Endothelial cell of umbilical vein (primary cell): ENCODE results near the gene PBX3. TPM values are rescaled to one million over a fixed set of nuclear protein-coding genes. Genes with fewer than 3 reads are reported as not detected.

Experiments used
- BruUV-seq: library from RNA; stranded (reverse); fragments of 400-500 nt; replicated peaks from 2 replicates; lab custom pipeline; 2021; lab: Mats Ljungman, UMichigan
- CTCF ChIA-PET: fragments of 300-600, 350-600 bp; sonication (Branson Sonifier 250); formaldehyde crosslinking; loops from one replicate; lab custom pipeline; 2021; ENCODE audit warnings: antibody characterized with exemption, inconsistent platforms; lab: Charles Lee
- POLR2A ChIA-PET: fragments of 300-600, 350-600 bp; sonication (Branson Sonifier 250); formaldehyde crosslinking; loops from one replicate; lab custom pipeline; 2021; ENCODE audit warnings: antibody characterized with exemption, inconsistent platforms; lab: Charles Lee
- DNase-seq: peaks from one replicate; pipeline ENCODE4 v3.0.0-alpha.2; 2011; ENCODE audit warnings: low read depth, low spot score
- FAIRE-seq: peaks from 2 replicates; lab custom pipeline; 2011; peaks lifted over from hg19 to GRCh38; lab: Jason Lieb, UNC
- H2AFZ ChIP-seq: 2 replicates; pipeline ENCODE4 v1.6.0; 2012; ENCODE audit warnings: low read depth, low read length, control low read depth, inconsistent platforms
- H3K27ac ChIP-seq: 2 replicates; pipeline ENCODE4 v1.5.1; 2011; ENCODE audit warnings: low read depth, mild to moderate bottlenecking, control low read depth, low read length, moderate library complexity; ENCODE audit not compliant: insufficient read depth
- H3K27me3 ChIP-seq, 2 experiments: 2 replicates each; pipeline versions ENCODE4 v1.6.0 to v1.6.1; 2011; ENCODE audit warnings: low read length in 2 of 2, mixed read lengths in 1 of 2; ENCODE audit not compliant: control insufficient read depth in 2 of 2, insufficient read depth in 2 of 2
- H3K36me3 ChIP-seq, 2 experiments: 2 replicates in 1 of 2; 3 replicates in 1 of 2; pipeline ENCODE4 v1.5.1; 2011; ENCODE audit warnings: low read length in 2 of 2, mild to moderate bottlenecking in 1 of 2, moderate library complexity in 1 of 2; ENCODE audit not compliant: control insufficient read depth in 2 of 2, insufficient read depth in 2 of 2; ENCODE audit errors: extremely low read depth in 1 of 2
- H3K4me1 ChIP-seq: 3 replicates; pipeline ENCODE4 v1.5.1; 2011; ENCODE audit warnings: mild to moderate bottlenecking, low read length; ENCODE audit not compliant: control insufficient read depth, insufficient read depth; ENCODE audit errors: extremely low read depth
- H3K4me2 ChIP-seq: 2 replicates; pipeline ENCODE4 v1.6.1; 2011; ENCODE audit warnings: low read length, control low read depth, mixed read lengths; ENCODE audit not compliant: insufficient read depth
- H3K4me3 ChIP-seq, 3 experiments: fragments of 200-600 bp in 1 of 3; sonication (generic), shearing (Covaris generic) in 1 of 3; replicated peaks in 1 of 3; 2 replicates each; pipeline ENCODE4 v1.5.1; 2011 to 2016; ENCODE audit warnings: control low read depth in 3 of 3, low read length in 3 of 3, mild to moderate bottlenecking in 2 of 3, inconsistent platforms in 1 of 3, low read depth in 1 of 3, moderate library complexity in 1 of 3; ENCODE audit not compliant: insufficient read depth in 1 of 3
- H3K79me2 ChIP-seq: 2 replicates; pipeline ENCODE4 v1.6.0; 2012; ENCODE audit warnings: low read length, inconsistent platforms; ENCODE audit not compliant: control insufficient read depth, insufficient read depth
- H3K9ac ChIP-seq: replicated peaks from 2 replicates; pipeline ENCODE3; 2011; ENCODE audit warnings: low read length, control low read depth; ENCODE audit not compliant: insufficient read depth; ENCODE audit errors: extremely low read depth
- H3K9me1 ChIP-seq: replicated peaks from 3 replicates; pipeline ENCODE4 v1.6.0; 2011; ENCODE audit warnings: mild to moderate bottlenecking, low read length; ENCODE audit not compliant: control insufficient read depth, insufficient read depth; ENCODE audit errors: extremely low read depth
- H3K9me3 ChIP-seq: replicated peaks from 2 replicates; pipeline ENCODE4 v1.5.1; 2012; ENCODE audit warnings: low read length, inconsistent platforms; ENCODE audit not compliant: control insufficient read depth, insufficient read depth
- H4K20me1 ChIP-seq: replicated peaks from 2 replicates; pipeline ENCODE3; 2011; ENCODE audit warnings: mild to moderate bottlenecking, low read length; ENCODE audit not compliant: control insufficient read depth, insufficient read depth; ENCODE audit errors: extremely low read depth
- EZH2 ChIP-seq: IDR thresholded peaks from 2 replicates; pipeline ENCODE4 v1.6.1; 2012; ENCODE audit warnings: borderline replicate concordance, low read depth, mild to moderate bottlenecking, moderate library complexity, low read length, inconsistent platforms; ENCODE audit not compliant: severe bottlenecking
- FOS ChIP-seq: IDR thresholded peaks from 2 replicates; pipeline ENCODE4 v1.6.1; 2011; ENCODE audit warnings: mild to moderate bottlenecking, low read length, moderate library complexity, borderline replicate concordance; ENCODE audit not compliant: insufficient read depth
- GATA2 ChIP-seq: IDR thresholded peaks from 2 replicates; pipeline ENCODE4 v1.7.0; 2011; ENCODE audit warnings: low read depth, mild to moderate bottlenecking, moderate library complexity, mixed read lengths, low read length; ENCODE audit not compliant: insufficient read length, insufficient read depth
- JUN ChIP-seq: IDR thresholded peaks from 2 replicates; pipeline ENCODE4 v1.6.1; 2011; ENCODE audit warnings: borderline replicate concordance, low read depth; ENCODE audit not compliant: insufficient read length, insufficient read depth
- MYC ChIP-seq: IDR thresholded peaks from one replicate; pipeline ENCODE4 v1.6.1; 2011; ENCODE audit warnings: mild to moderate bottlenecking, low read depth, low read length
- POLR2A ChIP-seq: IDR thresholded peaks from 2 replicates; pipeline ENCODE4 v1.6.1; 2012; ENCODE audit warnings: low read depth, mild to moderate bottlenecking, control low read depth, low read length
- POLR2AphosphoS5 ChIP-seq: IDR thresholded peaks from 2 replicates; pipeline ENCODE4 v1.6.1; 2012; ENCODE audit warnings: low read depth, mild to moderate bottlenecking, control low read depth, low read length, moderate library complexity; ENCODE audit not compliant: insufficient read depth
- dilution Hi-C: fragments of 300-500 bp; cut with MboI; formaldehyde crosslinking; loops from one replicate; pipeline ENCODE4 v1.15.0; 2019; ENCODE audit warnings: low sequenced_read_pairs; ENCODE audit not compliant: extremely low pct_ligation_motif_present
- intact Hi-C: fragments of 100-400 bp; cut with micrococcal nuclease; formaldehyde crosslinking; loops from one replicate; pipeline ENCODE4 v1.10.0; 2022
- polyA plus RNA-seq, 4 experiments: library from polyadenylated mRNA; depleted of rRNA in 3 of 4; stranded (reverse) in 3 of 4; unstranded in 1 of 4; fragments of >200 nt; gene quantifications; 2 replicates each; pipeline versions ENCODE4 v1.2.1 to v1.2.3, GENCODE V29; 2011 to 2012; ENCODE audit warnings: missing spikeins in 1 of 4
- total RNA-seq: library from RNA; stranded (reverse); gene quantifications from 2 replicates; pipeline ENCODE4 v1.2.3, GENCODE V29; 2021
- TF ChIP-seq, protein P1 (sequence below): IDR thresholded peaks from 2 replicates; pipeline ENCODE4 v1.6.1; 2011; ENCODE audit not compliant: insufficient read depth, insufficient read length
- TF ChIP-seq, protein P2 (sequence below), 2 donors: IDR thresholded peaks; 1 replicate in 1 of 2; 2 replicates in 1 of 2; pipeline ENCODE4 v1.5.1; 2011; ENCODE audit warnings: low read length in 2 of 2, mild to moderate bottlenecking in 2 of 2, moderate library complexity in 2 of 2, control low read depth in 1 of 2, inconsistent platforms in 1 of 2, low read depth in 1 of 2; ENCODE audit not compliant: insufficient read depth in 1 of 2; ENCODE audit errors: extremely low read depth in 1 of 2

PBX3 gene
- total and polyA plus RNA-seq, 2 donors (not counting 3 experiments of a cell fraction or from before 2014, with no cell fraction given) = 18.8 to 42.0 TPM

DNA sequence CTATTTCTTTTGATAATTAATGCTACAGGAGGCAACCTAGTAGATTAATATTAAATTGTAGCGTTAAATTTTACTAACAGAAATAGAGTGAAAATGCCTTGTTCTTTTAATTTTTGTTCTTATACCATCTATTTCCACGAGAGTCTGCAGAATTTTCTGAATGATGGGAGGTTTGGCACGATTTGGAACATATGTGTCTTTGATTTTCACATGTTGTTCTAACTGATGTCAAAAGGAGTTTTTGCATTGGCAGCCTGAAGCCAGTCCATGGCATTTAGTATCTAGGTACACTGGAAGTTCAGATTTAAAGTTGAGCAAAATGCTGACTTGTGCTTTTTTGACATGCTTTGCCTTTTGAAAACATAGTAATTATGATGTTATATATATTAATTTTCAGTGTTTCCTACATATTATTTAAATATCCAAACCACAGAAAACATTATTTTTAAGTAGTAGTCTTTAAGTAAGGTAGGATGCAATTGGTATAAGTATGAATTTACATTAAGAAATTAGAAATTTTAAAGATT, 103.0 kb downstream of the PBX3 start:
- Histone ChIP-seq H3K4me3 (no peak overlapping the region), H3K4me2 (no peak overlapping the region), H4K20me1 (peaks cover 6% of the 10 kb centered on the region), H3K4me1 (peaks cover 3% of the 10 kb centered on the region), H3K9ac (no peak overlapping the region), H3K79me2 (peaks cover 23% of the 10 kb centered on the region), H3K9me1 (no peaks in the 10 kb centered on the region), H3K27ac (no peak overlapping the region), H2AFZ (no peak overlapping the region), H3K36me3 (no peaks in the 10 kb centered on the region), H3K27me3 (no peaks in the 10 kb centered on the region), H3K9me3 (no peaks in the 10 kb centered on the region)
- dilution Hi-C loops (no loop called here), intact Hi-C loops (no loop called here)
- FAIRE-seq = no peak
- ChIA-PET CTCF (no interaction called here), POLR2A (no interaction called here)
- BruUV-seq = no TSS peak
- no peak for DNase-seq
- TF ChIP-seq, protein P1, sequence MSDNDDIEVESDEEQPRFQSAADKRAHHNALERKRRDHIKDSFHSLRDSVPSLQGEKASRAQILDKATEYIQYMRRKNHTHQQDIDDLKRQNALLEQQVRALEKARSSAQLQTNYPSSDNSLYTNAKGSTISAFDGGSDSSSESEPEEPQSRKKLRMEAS = no peak
- TF ChIP-seq EZH2 = no peak
- TF ChIP-seq, protein P2, sequence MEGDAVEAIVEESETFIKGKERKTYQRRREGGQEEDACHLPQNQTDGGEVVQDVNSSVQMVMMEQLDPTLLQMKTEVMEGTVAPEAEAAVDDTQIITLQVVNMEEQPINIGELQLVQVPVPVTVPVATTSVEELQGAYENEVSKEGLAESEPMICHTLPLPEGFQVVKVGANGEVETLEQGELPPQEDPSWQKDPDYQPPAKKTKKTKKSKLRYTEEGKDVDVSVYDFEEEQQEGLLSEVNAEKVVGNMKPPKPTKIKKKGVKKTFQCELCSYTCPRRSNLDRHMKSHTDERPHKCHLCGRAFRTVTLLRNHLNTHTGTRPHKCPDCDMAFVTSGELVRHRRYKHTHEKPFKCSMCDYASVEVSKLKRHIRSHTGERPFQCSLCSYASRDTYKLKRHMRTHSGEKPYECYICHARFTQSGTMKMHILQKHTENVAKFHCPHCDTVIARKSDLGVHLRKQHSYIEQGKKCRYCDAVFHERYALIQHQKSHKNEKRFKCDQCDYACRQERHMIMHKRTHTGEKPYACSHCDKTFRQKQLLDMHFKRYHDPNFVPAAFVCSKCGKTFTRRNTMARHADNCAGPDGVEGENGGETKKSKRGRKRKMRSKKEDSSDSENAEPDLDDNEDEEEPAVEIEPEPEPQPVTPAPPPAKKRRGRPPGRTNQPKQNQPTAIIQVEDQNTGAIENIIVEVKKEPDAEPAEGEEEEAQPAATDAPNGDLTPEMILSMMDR (IDR thresholded peaks at IDR 0.05; ENCODE audit: extremely low read depth in 1 of 2, insufficient read depth in 1 of 2, low read depth in 1 of 2, low read length in 2 of 2) = no peak
- TF ChIP-seq POLR2A = no peak
- TF ChIP-seq MYC = no peak
- no peak for TF ChIP-seq JUN
- no peak for TF ChIP-seq POLR2AphosphoS5
- TF ChIP-seq GATA2 = no peak
- no peak for TF ChIP-seq FOS
